SK-N-SH (cell line): ENCODE data around the gene OR2V1.

ENCODE experiments used
- MXI1 ChIP-seq: IDR thresholded peaks from 2 replicates; pipeline ENCODE4 v1.6.1; 2012; ENCODE audit warnings: mild to moderate bottlenecking, low read depth, low read length, improper control_type of control experiment
- TF ChIP-seq, protein P1 (sequence below): IDR thresholded peaks from 2 replicates; pipeline ENCODE4 v1.6.1; 2012; ENCODE audit warnings: mild to moderate bottlenecking, low read depth, low read length, moderate library complexity

GRCh38 chr5:181160152-181160754 lies 29.3 kb upstream of the OR2V1 start:
- TF ChIP-seq MXI1: no peak
- TF ChIP-seq, protein P1, sequence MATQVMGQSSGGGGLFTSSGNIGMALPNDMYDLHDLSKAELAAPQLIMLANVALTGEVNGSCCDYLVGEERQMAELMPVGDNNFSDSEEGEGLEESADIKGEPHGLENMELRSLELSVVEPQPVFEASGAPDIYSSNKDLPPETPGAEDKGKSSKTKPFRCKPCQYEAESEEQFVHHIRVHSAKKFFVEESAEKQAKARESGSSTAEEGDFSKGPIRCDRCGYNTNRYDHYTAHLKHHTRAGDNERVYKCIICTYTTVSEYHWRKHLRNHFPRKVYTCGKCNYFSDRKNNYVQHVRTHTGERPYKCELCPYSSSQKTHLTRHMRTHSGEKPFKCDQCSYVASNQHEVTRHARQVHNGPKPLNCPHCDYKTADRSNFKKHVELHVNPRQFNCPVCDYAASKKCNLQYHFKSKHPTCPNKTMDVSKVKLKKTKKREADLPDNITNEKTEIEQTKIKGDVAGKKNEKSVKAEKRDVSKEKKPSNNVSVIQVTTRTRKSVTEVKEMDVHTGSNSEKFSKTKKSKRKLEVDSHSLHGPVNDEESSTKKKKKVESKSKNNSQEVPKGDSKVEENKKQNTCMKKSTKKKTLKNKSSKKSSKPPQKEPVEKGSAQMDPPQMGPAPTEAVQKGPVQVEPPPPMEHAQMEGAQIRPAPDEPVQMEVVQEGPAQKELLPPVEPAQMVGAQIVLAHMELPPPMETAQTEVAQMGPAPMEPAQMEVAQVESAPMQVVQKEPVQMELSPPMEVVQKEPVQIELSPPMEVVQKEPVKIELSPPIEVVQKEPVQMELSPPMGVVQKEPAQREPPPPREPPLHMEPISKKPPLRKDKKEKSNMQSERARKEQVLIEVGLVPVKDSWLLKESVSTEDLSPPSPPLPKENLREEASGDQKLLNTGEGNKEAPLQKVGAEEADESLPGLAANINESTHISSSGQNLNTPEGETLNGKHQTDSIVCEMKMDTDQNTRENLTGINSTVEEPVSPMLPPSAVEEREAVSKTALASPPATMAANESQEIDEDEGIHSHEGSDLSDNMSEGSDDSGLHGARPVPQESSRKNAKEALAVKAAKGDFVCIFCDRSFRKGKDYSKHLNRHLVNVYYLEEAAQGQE: no peak
